Stimulated activated naive CD4-positive, alpha-beta T cell treated with Interleukin-2 at 50 U/mL for 16 hours (primary cell): ENCODE results near the gene FBXW7.

Source experiments
- DNase-seq: peaks from one replicate; lab custom pipeline; 2025; lab: John Stamatoyannopoulos, UW

Gene FBXW7

DNA sequence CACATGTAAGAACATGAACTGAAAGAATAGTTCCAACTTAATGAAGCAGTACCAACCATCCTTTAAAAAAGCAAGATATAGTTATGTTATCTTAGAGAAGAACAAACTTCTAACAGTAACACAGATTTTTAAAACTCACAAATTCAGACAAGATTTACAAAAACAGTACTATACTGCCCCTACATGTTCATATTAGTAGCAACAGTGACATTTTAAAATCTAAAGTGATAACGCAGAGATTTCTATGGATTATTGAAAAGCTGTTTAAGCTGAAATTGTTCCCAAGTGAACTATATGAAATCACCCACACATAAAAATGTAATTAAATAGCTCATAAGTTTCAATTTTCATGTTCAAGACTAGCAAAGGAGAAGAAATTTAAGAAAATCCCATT, 166.0 kb downstream of the FBXW7 start:
- no peak for DNase-seq

- DNase-seq: no peak
These were observed 166.5 kb downstream of the FBXW7 start for GRCh38 chr4:152369203-152369901.

DNA sequence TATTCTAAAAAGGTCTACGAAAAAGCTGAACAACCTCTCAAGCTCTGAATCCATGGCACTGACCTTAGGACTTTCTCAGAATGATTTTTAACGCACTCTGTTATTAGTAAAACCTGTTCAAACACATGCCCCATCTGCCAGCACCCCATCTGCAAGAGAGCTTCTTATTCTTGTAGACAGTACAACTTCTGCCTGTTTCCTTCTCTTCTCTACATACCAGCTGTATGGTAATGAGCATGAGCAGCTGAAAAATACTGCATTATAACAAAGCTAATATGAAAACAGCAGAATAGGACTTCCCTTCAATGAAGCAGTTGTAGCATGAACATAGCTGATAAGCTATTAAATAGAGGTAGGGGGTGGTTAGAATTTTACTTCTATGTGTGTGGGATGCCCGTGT, 167.9 kb downstream of the FBXW7 start:
- DNase-seq: no peak

GRCh38 chr4:152364883-152365282, 171.0 kb downstream of the FBXW7 start:
- no peak for DNase-seq

- no peak for DNase-seq
These were observed 171.5 kb downstream of the FBXW7 start for GRCh38 chr4:152364383-152364782.

- DNase-seq: no peak
These were observed 172.0 kb downstream of the FBXW7 start for GRCh38 chr4:152363904-152364303.

- no peak for DNase-seq
These were observed 172.8 kb downstream of the FBXW7 start for GRCh38 chr4:152363086-152363485.

GRCh38 chr4:152360045-152360410, 175.9 kb downstream of the FBXW7 start:
- no peak for DNase-seq

- DNase-seq: no peak
These were observed 176.5 kb downstream of the FBXW7 start for GRCh38 chr4:152359208-152360044.

- DNase-seq: no peak
These were observed 178.7 kb downstream of the FBXW7 start for GRCh38 chr4:152357206-152357605.

DNA sequence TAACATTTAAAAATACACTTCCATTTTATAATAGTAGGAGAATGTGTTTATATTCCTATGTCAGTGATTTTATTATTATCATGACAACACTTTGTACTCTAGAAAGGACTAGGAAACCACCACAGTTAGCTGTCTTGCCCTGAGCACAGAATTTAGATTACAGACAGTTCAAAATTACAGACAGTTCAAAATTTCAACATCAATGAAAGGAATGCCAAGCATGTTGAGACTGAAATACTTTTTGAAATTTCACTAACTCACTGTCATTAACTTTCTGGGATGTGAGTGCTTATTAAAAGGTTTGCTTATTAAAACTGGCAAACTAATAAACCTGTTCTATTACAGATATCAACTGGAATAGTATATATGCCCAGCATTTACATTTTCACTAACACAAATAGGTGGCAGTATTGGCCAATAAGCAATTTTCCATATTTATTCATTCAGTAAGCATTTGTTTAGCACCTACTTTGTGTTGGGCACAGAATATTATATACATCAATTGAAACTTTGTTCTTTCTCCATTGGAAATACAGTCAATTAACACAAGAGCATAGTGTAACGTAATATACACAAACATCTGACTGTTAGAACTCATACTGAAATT, 179.4 kb downstream of the FBXW7 start:
- DNase-seq: no peak

DNA sequence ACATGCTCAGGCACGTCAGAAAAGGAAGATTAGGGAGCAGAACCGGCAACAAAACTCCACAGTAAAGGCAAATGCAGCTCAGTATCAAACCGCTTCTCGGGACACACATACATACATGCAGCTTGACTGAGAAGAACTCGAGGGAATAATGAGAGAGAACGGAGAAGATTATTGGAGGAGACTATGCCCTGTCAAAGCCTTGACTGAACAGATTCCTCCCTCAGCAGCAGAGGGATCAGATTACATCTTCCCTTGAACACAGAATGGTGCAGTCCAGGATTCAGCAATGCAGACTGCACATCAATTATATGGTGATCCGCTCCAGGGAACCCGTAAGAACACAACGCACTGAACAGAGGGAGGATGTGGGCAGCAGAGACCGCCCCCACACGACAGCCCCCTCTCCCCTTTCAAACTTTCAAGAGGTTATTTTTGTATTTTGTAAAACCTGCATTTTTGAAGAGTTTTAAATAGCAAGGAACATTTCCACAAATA, 183.2 kb downstream of the FBXW7 start:
- no peak for DNase-seq

DNA sequence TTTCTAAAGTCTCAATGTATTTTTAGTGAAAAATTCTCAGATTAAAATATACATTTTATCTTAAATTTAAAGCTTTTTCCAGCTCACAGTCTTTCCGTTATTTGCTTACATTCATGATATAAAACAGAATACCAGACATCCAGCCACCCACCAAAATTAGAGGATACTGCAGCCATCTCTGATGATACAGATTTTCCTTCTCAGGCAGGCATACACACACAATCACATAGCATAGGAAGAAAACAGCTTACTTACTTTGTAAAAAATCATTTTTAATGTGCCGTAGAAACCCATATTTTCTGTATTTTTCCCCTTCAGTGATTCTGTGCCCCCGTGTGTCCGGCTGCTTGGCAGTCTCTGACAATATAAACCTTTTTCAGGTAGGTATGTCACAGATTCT, 183.7 kb downstream of the FBXW7 start:
- no peak for DNase-seq

GRCh38 chr4:152351080-152351479, 184.8 kb downstream of the FBXW7 start:
- no peak for DNase-seq

- no peak for DNase-seq
These were observed 187.2 kb downstream of the FBXW7 start for GRCh38 chr4:152348670-152349069.

GRCh38 chr4:152346979-152347378, 188.9 kb downstream of the FBXW7 start:
- no peak for DNase-seq

- no peak for DNase-seq
These were observed 189.4 kb downstream of the FBXW7 start for GRCh38 chr4:152346526-152346925.

GRCh38 chr4:152344001-152344400, 191.9 kb downstream of the FBXW7 start:
- DNase-seq: no peak

DNA sequence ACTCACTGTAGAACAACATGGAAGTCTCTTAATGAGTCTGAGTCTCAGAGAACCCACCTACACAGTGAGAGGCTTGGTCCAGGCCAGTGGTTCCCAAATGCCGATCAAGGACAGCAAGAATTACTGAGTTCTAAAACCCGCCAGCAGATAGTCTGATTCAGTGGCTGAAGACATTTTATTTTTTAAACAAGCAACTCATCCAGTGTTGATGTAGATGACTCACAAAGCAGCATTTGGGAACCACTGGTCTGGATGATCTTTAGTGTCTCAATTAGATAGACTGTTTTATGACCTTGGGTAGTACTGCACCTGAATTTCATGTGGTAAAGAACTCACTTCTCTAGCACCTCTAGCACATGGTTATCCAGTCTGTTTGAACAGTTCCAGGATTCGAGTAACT, 193.6 kb downstream of the FBXW7 start:
- no peak for DNase-seq

GRCh38 chr4:152340818-152341217, 195.1 kb downstream of the FBXW7 start:
- no peak for DNase-seq

DNA sequence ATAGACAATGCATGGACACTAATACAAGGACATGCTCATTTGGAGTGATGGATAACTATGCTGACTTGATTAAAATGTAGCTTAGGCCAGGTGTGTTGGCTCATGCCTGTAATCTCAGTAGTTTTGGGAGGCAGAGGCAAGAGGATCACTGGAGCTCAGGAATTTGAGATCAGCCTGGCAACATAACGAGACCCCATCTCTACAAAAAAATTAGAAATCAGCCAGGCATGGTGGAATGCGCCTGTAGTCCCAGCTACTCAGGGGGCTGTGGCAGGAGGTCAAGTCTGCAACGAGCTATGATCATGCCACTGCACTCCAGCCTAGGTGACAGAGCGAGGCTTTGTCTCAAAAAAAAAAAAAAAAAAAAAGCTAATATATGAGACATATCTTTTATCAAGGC, 196.3 kb downstream of the FBXW7 start:
- DNase-seq: no peak

DNA sequence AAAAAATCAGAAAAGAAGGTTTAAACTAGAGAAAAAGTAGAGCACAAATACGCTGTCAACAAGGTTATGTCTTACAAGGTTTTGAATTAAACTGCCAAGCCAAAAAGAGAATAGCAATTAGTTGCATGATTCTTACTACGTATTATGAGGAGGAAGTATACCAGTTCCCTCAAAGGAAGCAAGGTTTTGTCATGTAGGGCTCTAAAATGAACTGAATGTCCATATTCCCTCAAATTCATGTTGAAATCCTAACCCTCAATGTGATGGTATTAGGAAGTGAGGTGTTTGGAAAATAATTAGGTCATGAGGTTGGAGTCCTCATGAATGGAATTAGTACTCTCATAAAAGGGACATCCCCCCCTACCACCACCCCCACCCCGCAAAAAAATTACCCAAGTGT, 201.0 kb downstream of the FBXW7 start:
- no peak for DNase-seq

- no peak for DNase-seq
These were observed 204.8 kb downstream of the FBXW7 start for GRCh38 chr4:152331042-152331441.
